Hepatocyte (in vitro differentiated cells): ENCODE data around the gene PTPN1. TPM values are rescaled to one million over a fixed set of nuclear protein-coding genes. Genes with fewer than 3 reads are reported as not detected.

Source experiments
- DNase-seq: peaks from one replicate; pipeline ENCODE4 v3.0.0-alpha.2; 2016; ENCODE audit warnings: low spot score
- H2AFZ ChIP-seq: fragments of 200-600 bp; sonication (generic); 2 replicates; pipeline ENCODE4 v1.6.0; 2016; ENCODE audit warnings: antibody characterized with exemption, mild to moderate bottlenecking
- H3K27ac ChIP-seq: fragments of 200-600 bp; sonication (generic); 2 replicates; pipeline ENCODE4 v1.5.1; 2016; ENCODE audit warnings: mild to moderate bottlenecking
- H3K27me3 ChIP-seq: fragments of 200-600 bp; sonication (generic); 2 replicates; pipeline ENCODE4 v1.6.1; 2016
- H3K36me3 ChIP-seq: fragments of 200-600 bp; sonication (generic); replicated peaks from 2 replicates; pipeline ENCODE4 v1.5.1; 2016; ENCODE audit warnings: low read depth; ENCODE audit not compliant: insufficient read depth
- H3K4me1 ChIP-seq: fragments of 200-600 bp; sonication (generic); 2 replicates; pipeline ENCODE4 v1.5.1; 2016; ENCODE audit warnings: mild to moderate bottlenecking, moderate library complexity; ENCODE audit not compliant: insufficient read depth
- H3K4me2 ChIP-seq: fragments of 200-600 bp; sonication (generic); 2 replicates; pipeline ENCODE4 v1.6.0; 2016
- H3K4me3 ChIP-seq: fragments of 200-600 bp; sonication (generic); 2 replicates; pipeline ENCODE4 v1.5.1; 2016; ENCODE audit warnings: mild to moderate bottlenecking
- H3K79me2 ChIP-seq: fragments of 200-600 bp; sonication (generic); 2 replicates; pipeline ENCODE4 v1.6.0; 2017; ENCODE audit warnings: mild to moderate bottlenecking
- H3K9me2 ChIP-seq: fragments of 200-600 bp; sonication (generic); replicated peaks from 2 replicates; pipeline ENCODE4 v1.6.0; 2017; ENCODE audit warnings: mild to moderate bottlenecking; ENCODE audit not compliant: insufficient read depth
- H3K9me3 ChIP-seq: fragments of 200-600 bp; sonication (generic); 2 replicates; pipeline ENCODE4 v1.5.1; 2016; ENCODE audit warnings: low read depth, mild to moderate bottlenecking
- H4K20me1 ChIP-seq: fragments of 200-600 bp; sonication (generic); 2 replicates; pipeline ENCODE4 v1.6.0; 2016; ENCODE audit warnings: mild to moderate bottlenecking; ENCODE audit not compliant: insufficient read depth, poor library complexity, severe bottlenecking
- CTCF ChIP-seq: fragments of 200-600 bp; sonication (generic); IDR thresholded peaks from 2 replicates; pipeline ENCODE4 v1.5.1; 2016; ENCODE audit warnings: antibody characterized with exemption, mild to moderate bottlenecking; ENCODE audit not compliant: poor library complexity
- EZH2 ChIP-seq: fragments of 200-600 bp; sonication (generic); IDR thresholded peaks from 2 replicates; pipeline ENCODE4 v1.6.1; 2016; ENCODE audit warnings: antibody characterized with exemption, mild to moderate bottlenecking, borderline replicate concordance
- EZH2phosphoT487 ChIP-seq: fragments of 200-600 bp; sonication (generic); IDR thresholded peaks from one replicate; pipeline ENCODE4 v1.6.1; 2018; ENCODE audit warnings: antibody characterized with exemption, mild to moderate bottlenecking, low read depth, moderate library complexity; ENCODE audit not compliant: unreplicated experiment, severe bottlenecking
- WGBS: methylation state at CpG from one replicate; pipeline ENCODE4 v1.1.6; 2016; ENCODE audit warnings: low lambda C conversion rate; ENCODE audit errors: missing lambda C conversion rate; 5-methylcytosine and 5-hydroxymethylcytosine counted together
- polyA plus RNA-seq: library from polyadenylated mRNA; unstranded; fragments of >200 nt; fragmentation: Nextera tagmentation; extraction: Ambion mirVana; gene quantifications from 2 replicates; pipeline ENCODE4 v1.2.1, GENCODE V29; 2016
- total RNA-seq: library from RNA; depleted of rRNA; stranded (reverse); fragments of >200 nt; gene quantifications from 2 replicates; pipeline ENCODE4 v1.2.3, GENCODE V29; 2014

PTPN1 gene
- total and polyA plus RNA-seq, 2 experiments from 2014 or later, result 22.0 to 32.1 TPM

- no peaks in the 10 kb centered on the region for H3K9me3 ChIP-seq
- no peak overlapping the region for H3K4me3 ChIP-seq
- no peak for TF ChIP-seq EZH2phosphoT487
- TF ChIP-seq CTCF, result no peak
- no peak for TF ChIP-seq EZH2
- H2AFZ ChIP-seq, result no peak overlapping the region
- peaks cover 81% of the 10 kb centered on the region for H3K79me2 ChIP-seq
- H4K20me1 ChIP-seq, result peaks cover 71% of the 10 kb centered on the region
- H3K27ac ChIP-seq, result peak overlapping the region; percentile 0
- no peaks in the 10 kb centered on the region for H3K36me3 ChIP-seq
- WGBS, result 73% methylated on average over 5 of the region's 5 CpGs
- H3K4me2 ChIP-seq, result peak overlapping the region; percentile 90
- DNase-seq, result no peak
- H3K9me2 ChIP-seq, result no peaks in the 10 kb centered on the region
- H3K27me3 ChIP-seq, result no peaks in the 10 kb centered on the region
- peaks cover 49% of the 10 kb centered on the region for H3K4me1 ChIP-seq
Measured at GRCh38 chr20:50513169-50514034, 3.2 kb downstream of the PTPN1 start.

DNA sequence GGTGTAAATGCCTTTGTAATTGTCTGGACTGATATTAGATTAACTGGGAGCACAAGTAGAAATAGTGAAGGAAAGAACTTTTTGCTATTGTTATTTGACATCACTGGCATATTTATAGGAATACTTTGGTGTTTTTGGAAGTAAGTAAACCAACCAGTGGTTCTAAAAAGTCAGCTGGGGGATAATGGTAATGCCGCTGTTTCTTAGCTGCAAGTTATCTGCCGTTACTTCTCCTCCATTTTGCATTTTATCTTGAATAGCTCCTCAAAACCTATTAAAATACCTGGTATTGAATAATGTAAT, 3.8 kb downstream of the PTPN1 start:
- no peak for DNase-seq
- Histone ChIP-seq H3K27ac (no peak overlapping the region), H3K36me3 (no peaks in the 10 kb centered on the region), H3K4me1 (peaks cover 55% of the 10 kb centered on the region), H4K20me1 (peaks cover 73% of the 10 kb centered on the region), H3K79me2 (peaks cover 87% of the 10 kb centered on the region), H3K9me2 (no peaks in the 10 kb centered on the region), H3K9me3 (no peaks in the 10 kb centered on the region), H3K4me2 (peak overlapping the region; percentile 90), H3K4me3 (no peak overlapping the region), H2AFZ (no peak overlapping the region), H3K27me3 (no peaks in the 10 kb centered on the region)
- TF ChIP-seq EZH2, result no peak
- WGBS, result 98% methylated on average over 2 of the region's 2 CpGs

- Histone ChIP-seq H3K4me3 (no peak overlapping the region), H2AFZ (no peak overlapping the region), H3K27ac (no peak overlapping the region), H3K36me3 (no peaks in the 10 kb centered on the region), H4K20me1 (peaks cover 78% of the 10 kb centered on the region), H3K79me2 (peaks cover 95% of the 10 kb centered on the region), H3K4me1 (peaks cover 55% of the 10 kb centered on the region), H3K4me2 (no peak overlapping the region), H3K27me3 (no peaks in the 10 kb centered on the region), H3K9me2 (no peaks in the 10 kb centered on the region), H3K9me3 (no peaks in the 10 kb centered on the region)
- TF ChIP-seq EZH2phosphoT487 (no peak), CTCF (no peak), EZH2 (no peak)
- DNase-seq, result no peak
- WGBS, result 87% methylated on average over 3 of the region's 3 CpGs
Measured at GRCh38 chr20:50514750-50515149, 4.6 kb downstream of the PTPN1 start.

- Histone ChIP-seq H3K4me3 (no peak overlapping the region), H3K9me2 (no peaks in the 10 kb centered on the region), H3K4me2 (no peak overlapping the region), H3K4me1 (peaks cover 61% of the 10 kb centered on the region), H3K36me3 (no peaks in the 10 kb centered on the region), H3K79me2 (peaks cover 100% of the 10 kb centered on the region), H3K27me3 (no peaks in the 10 kb centered on the region), H4K20me1 (peaks cover 86% of the 10 kb centered on the region), H2AFZ (no peak overlapping the region), H3K9me3 (no peaks in the 10 kb centered on the region), H3K27ac (no peak overlapping the region)
- no peak for DNase-seq
- 52% methylated on average over 1 of the region's 1 CpG for WGBS
- no peak for TF ChIP-seq EZH2phosphoT487
- TF ChIP-seq CTCF, result no peak
- TF ChIP-seq EZH2, result no peak
Measured at GRCh38 chr20:50515471-50516106, 5.4 kb downstream of the PTPN1 start.
